ENCODE measurements around the gene IQCH. TPM values are rescaled to one million over a fixed set of nuclear protein-coding genes. Genes with fewer than 3 reads are reported as not detected.

The IQCH gene
- polyA plus RNA-seq, 1 donor (not counting 4 experiments of a cell fraction or from before 2014, with no cell fraction given) = 2.6 TPM

DNA sequence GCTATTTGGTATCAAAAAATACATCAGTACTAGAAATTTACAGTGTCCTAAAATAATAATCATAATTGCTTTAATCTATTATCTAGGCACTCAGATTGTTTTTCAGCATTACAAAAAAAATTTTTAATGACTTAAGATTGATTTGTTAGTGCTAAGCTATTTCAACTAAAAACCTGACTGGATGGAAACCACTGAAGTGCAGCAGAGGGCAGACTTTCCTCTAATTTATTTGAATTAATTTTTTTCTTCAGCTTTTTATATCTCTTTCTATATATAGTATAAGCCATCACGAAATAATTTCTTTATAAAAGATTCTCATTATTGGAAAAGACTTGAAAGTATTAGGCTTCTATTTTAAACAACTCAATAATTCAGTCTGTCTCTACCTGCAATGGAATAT lies 131.4 kb downstream of the IQCH start:
- DNase-seq (ENCODE audit: low read depth, low spot score) = no peak
- Histone ChIP-seq H3K4me1 (ENCODE audit: control insufficient read depth, extremely low read depth, insufficient read depth, low read length) (no peaks in the 10 kb centered on the region), H3K36me3 (ENCODE audit: control insufficient read depth in 2 of 2, extremely low read depth in 1 of 2, insufficient read depth in 2 of 2, low read length in 2 of 2) (no peaks in the 10 kb centered on the region), H3K27ac (ENCODE audit: control insufficient read depth, insufficient read depth, low read length) (no peak overlapping the region), H3K4me3 (ENCODE audit: control insufficient read depth in 2 of 3, extremely low read depth in 1 of 3, insufficient read depth in 2 of 3, low read depth in 1 of 3, low read length in 3 of 3) (no peak overlapping the region), H3K27me3 (ENCODE audit: control insufficient read depth, extremely low read depth, insufficient read depth, low read length) (no peaks in the 10 kb centered on the region), H3K9me1 (ENCODE audit: control insufficient read depth, extremely low read depth, insufficient read depth, low read length) (no peaks in the 10 kb centered on the region), H2AFZ (ENCODE audit: control insufficient read depth, low read length) (no peak overlapping the region), H3K9me3 (ENCODE audit: control insufficient read depth, low read depth, low read length) (no peaks in the 10 kb centered on the region), H3K4me2 (ENCODE audit: control insufficient read depth, extremely low read depth, insufficient read depth, low read depth, low read length) (no peak overlapping the region), H3K79me2 (ENCODE audit: control insufficient read depth, insufficient read depth, low read length) (no peaks in the 10 kb centered on the region), H3K9ac (ENCODE audit: control insufficient read depth, extremely low read depth, insufficient read depth, low read length) (no peak overlapping the region), H4K20me1 (ENCODE audit: control insufficient read depth, extremely low read depth, insufficient read depth, low read length) (no peaks in the 10 kb centered on the region)
- dilution Hi-C loops (cut with MboI; ENCODE audit: extremely low pct_ligation_motif_present, low sequenced_read_pairs) = no loop called here
- TF ChIP-seq EZH2 (IDR thresholded peaks at IDR 0.05; ENCODE audit: low read length) = no peak
- TF ChIP-seq, protein P1, sequence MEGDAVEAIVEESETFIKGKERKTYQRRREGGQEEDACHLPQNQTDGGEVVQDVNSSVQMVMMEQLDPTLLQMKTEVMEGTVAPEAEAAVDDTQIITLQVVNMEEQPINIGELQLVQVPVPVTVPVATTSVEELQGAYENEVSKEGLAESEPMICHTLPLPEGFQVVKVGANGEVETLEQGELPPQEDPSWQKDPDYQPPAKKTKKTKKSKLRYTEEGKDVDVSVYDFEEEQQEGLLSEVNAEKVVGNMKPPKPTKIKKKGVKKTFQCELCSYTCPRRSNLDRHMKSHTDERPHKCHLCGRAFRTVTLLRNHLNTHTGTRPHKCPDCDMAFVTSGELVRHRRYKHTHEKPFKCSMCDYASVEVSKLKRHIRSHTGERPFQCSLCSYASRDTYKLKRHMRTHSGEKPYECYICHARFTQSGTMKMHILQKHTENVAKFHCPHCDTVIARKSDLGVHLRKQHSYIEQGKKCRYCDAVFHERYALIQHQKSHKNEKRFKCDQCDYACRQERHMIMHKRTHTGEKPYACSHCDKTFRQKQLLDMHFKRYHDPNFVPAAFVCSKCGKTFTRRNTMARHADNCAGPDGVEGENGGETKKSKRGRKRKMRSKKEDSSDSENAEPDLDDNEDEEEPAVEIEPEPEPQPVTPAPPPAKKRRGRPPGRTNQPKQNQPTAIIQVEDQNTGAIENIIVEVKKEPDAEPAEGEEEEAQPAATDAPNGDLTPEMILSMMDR (optimal IDR thresholded peaks at IDR 0.05 in 1 of 3, IDR thresholded peaks at IDR 0.05 in 1 of 3, conservative IDR thresholded peaks at IDR 0.05 in 1 of 3; ENCODE audit: extremely low read depth in 1 of 3, insufficient read depth in 2 of 3, low read length in 3 of 3) = no peak
- no peak for FAIRE-seq

GRCh38 chr15:67386947-67387346 lies 132.4 kb downstream of the IQCH start:
- dilution Hi-C loops (cut with MboI; ENCODE audit: extremely low pct_ligation_motif_present, low sequenced_read_pairs) = no loop called here
- no peak for TF ChIP-seq EZH2 (IDR thresholded peaks at IDR 0.05; ENCODE audit: low read length)
- TF ChIP-seq, protein P1 (optimal IDR thresholded peaks at IDR 0.05 in 1 of 3, IDR thresholded peaks at IDR 0.05 in 1 of 3, conservative IDR thresholded peaks at IDR 0.05 in 1 of 3; ENCODE audit: extremely low read depth in 1 of 3, insufficient read depth in 2 of 3, low read length in 3 of 3) = no peak
- Histone ChIP-seq H3K4me3 (ENCODE audit: control insufficient read depth in 2 of 3, extremely low read depth in 1 of 3, insufficient read depth in 2 of 3, low read depth in 1 of 3, low read length in 3 of 3) (no peak overlapping the region), H3K36me3 (ENCODE audit: control insufficient read depth in 2 of 2, extremely low read depth in 1 of 2, insufficient read depth in 2 of 2, low read length in 2 of 2) (no peaks in the 10 kb centered on the region), H3K9me3 (ENCODE audit: control insufficient read depth, low read depth, low read length) (no peaks in the 10 kb centered on the region), H3K4me1 (ENCODE audit: control insufficient read depth, extremely low read depth, insufficient read depth, low read length) (no peaks in the 10 kb centered on the region), H3K79me2 (ENCODE audit: control insufficient read depth, insufficient read depth, low read length) (no peaks in the 10 kb centered on the region), H4K20me1 (ENCODE audit: control insufficient read depth, extremely low read depth, insufficient read depth, low read length) (no peaks in the 10 kb centered on the region), H3K9me1 (ENCODE audit: control insufficient read depth, extremely low read depth, insufficient read depth, low read length) (no peaks in the 10 kb centered on the region), H3K27me3 (ENCODE audit: control insufficient read depth, extremely low read depth, insufficient read depth, low read length) (no peaks in the 10 kb centered on the region), H3K9ac (ENCODE audit: control insufficient read depth, extremely low read depth, insufficient read depth, low read length) (no peak overlapping the region), H3K27ac (ENCODE audit: control insufficient read depth, insufficient read depth, low read length) (no peak overlapping the region), H3K4me2 (ENCODE audit: control insufficient read depth, extremely low read depth, insufficient read depth, low read depth, low read length) (no peak overlapping the region), H2AFZ (ENCODE audit: control insufficient read depth, low read length) (no peak overlapping the region)
- FAIRE-seq (no peak), DNase-seq (ENCODE audit: low read depth, low spot score) (no peak)
